Activated naive CD8-positive, alpha-beta T cell treated with anti-CD3 and anti-CD28 coated beads, Interleukin-2, amount 10 ng/mL, durations not matched to agents 7 days and 5 days (primary cell): Measurements from ENCODE around the gene ZRANB3. TPM values are rescaled to one million over a fixed set of nuclear protein-coding genes. Genes with fewer than 3 reads are reported as not detected.

Source experiments
- ATAC-seq: fragments of 150-1000 bp; cut with Tn5 transposase; one replicate; pipeline ENCODE4 v1.10.0; 2021; ENCODE audit warnings: low read depth, moderate library complexity
- POLR2A ChIA-PET: fragments of 350-600 bp; sonication (Branson Sonifier 250); formaldehyde crosslinking; loops from one replicate; lab custom pipeline; 2021; ENCODE audit warnings: antibody characterized with exemption; lab: Charles Lee
- DNase-seq: peaks from one replicate; pipeline ENCODE4 v3.0.0; 2021
- H3K27ac Mint-ChIP-seq: one replicate; pipeline ENCODE4 v1.8.0; 2022; ENCODE audit warnings: mild to moderate bottlenecking, mixed read lengths
- H3K27me3 Mint-ChIP-seq: one replicate; pipeline ENCODE4 v1.8.0; 2022; ENCODE audit warnings: mild to moderate bottlenecking, moderate library complexity, mixed read lengths
- H3K36me3 Mint-ChIP-seq: one replicate; pipeline ENCODE4 v1.8.0; 2021; ENCODE audit warnings: mild to moderate bottlenecking, mixed read lengths
- H3K4me1 Mint-ChIP-seq: one replicate; pipeline ENCODE4 v1.8.0; 2021; ENCODE audit warnings: mixed read lengths
- H3K4me3 Mint-ChIP-seq: one replicate; pipeline ENCODE4 v1.8.0; 2022; ENCODE audit warnings: mild to moderate bottlenecking, moderate library complexity, mixed read lengths
- H3K9me3 Mint-ChIP-seq: one replicate; pipeline ENCODE4 v1.8.0; 2021; ENCODE audit warnings: mixed read lengths
- total RNA-seq, 2 experiments: library from RNA; stranded (reverse); gene quantifications; one replicate each; pipeline ENCODE4 v1.2.3, GENCODE V29; 2021

The ZRANB3 gene
- total RNA-seq, 2 experiments from 2014 or later = 7.0 to 7.9 TPM

DNA sequence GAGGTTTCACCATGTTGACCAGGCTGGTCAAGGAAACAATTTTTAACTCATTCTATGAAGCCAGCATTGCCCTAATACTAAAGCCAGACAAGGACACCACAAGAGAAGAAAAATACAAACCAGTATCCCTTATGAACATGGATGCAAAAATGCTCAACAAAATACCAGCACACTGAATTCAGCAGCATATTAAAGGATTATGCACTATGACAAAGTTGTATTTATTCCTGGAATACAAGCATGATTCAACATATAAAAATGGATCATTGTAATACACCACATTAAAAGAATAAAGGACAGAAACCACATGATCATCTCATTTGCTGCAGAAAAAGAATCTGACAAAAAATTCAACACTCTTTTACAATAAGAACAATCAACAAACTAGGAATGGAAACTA lies 340.2 kb downstream of the ZRANB3 start:
- peaks cover 16% of the 10 kb centered on the region for H3K36me3 Mint-ChIP-seq
- no peak overlapping the region for H3K27ac Mint-ChIP-seq
- no peak overlapping the region for H3K4me3 Mint-ChIP-seq
- POLR2A ChIA-PET = no interaction called here
- ATAC-seq (no peak), DNase-seq (no peak)
- peaks cover 14% of the 10 kb centered on the region for H3K9me3 Mint-ChIP-seq
- H3K4me1 Mint-ChIP-seq = no peaks in the 10 kb centered on the region
- no peaks in the 10 kb centered on the region for H3K27me3 Mint-ChIP-seq

DNA sequence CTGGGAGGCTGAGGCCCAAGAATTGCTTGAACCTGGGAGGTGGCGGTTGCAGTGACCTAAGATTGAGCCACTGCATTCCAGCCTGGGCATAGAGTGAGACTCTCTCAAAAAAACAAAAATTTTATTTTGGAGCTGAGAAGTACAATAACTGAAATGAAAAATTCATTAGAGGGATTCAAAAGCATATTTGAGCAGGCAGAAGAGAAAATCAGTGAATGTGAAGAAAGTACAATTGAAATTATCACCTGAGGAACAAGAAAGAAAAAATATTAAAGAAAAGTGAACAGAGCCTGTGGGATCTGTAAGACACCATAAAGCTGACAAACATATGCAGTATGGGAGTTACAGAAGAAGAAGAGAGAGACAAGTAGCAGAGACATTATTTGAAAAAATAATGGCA lies 341.9 kb downstream of the ZRANB3 start:
- ATAC-seq = no peak
- POLR2A ChIA-PET = no interaction called here

DNA sequence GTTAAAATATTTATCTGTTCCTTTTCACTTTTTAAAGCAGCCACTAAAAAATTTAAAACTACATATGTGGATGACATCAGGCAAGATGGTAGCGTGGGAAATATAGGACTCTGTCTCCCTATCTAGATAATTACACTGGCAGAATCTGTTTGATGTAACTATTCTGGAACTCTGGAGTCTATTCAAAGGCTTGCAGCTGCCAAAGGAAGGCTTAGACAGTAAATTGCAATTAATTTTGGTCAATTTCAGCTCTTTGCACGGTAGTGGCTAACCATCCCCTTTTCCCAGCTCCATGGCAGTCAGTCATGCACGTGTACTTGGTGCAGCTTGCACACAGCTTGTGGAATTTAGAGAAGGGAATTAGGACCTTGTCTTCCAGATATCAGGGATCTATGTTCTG lies 343.7 kb downstream of the ZRANB3 start:
- no peak for DNase-seq
- no peak overlapping the region for H3K4me3 Mint-ChIP-seq
- POLR2A ChIA-PET = no interaction called here
- ATAC-seq = no peak
- H3K9me3 Mint-ChIP-seq = peaks cover 10% of the 10 kb centered on the region
- H3K27ac Mint-ChIP-seq = no peak overlapping the region
- H3K27me3 Mint-ChIP-seq = no peaks in the 10 kb centered on the region
- H3K36me3 Mint-ChIP-seq = peaks cover 11% of the 10 kb centered on the region
- no peaks in the 10 kb centered on the region for H3K4me1 Mint-ChIP-seq

More for the DNA sequence above, 341.9 kb downstream of the ZRANB3 start:
- H3K36me3 Mint-ChIP-seq = peaks cover 18% of the 10 kb centered on the region
- no peaks in the 10 kb centered on the region for H3K4me1 Mint-ChIP-seq
- H3K4me3 Mint-ChIP-seq = no peak overlapping the region
- no peak for DNase-seq
- peaks cover 14% of the 10 kb centered on the region for H3K9me3 Mint-ChIP-seq
- no peak overlapping the region for H3K27ac Mint-ChIP-seq
- no peaks in the 10 kb centered on the region for H3K27me3 Mint-ChIP-seq

DNA sequence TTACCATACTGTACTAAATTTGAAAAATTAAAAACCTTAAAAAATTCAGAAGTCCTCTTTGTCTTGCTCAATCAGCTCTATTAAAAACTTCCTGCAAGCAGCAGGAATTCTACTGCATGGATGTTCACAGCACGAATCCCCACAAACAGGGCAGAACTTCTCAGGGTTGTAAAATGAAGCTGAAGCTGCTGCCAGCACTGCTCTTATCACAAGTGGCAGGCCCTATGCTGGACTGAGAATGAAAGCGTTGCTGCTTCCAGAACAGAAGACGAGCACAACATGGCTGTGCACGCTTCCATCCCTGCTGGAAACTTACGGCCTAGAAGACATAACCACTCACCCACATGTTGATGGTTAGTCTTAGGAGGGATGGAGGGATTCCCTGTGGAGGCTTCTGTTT lies 345.0 kb downstream of the ZRANB3 start:
- Mint-ChIP-seq H3K9me3 (peaks cover 8% of the 10 kb centered on the region), H3K4me3 (no peak overlapping the region), H3K27ac (no peak overlapping the region), H3K4me1 (no peaks in the 10 kb centered on the region), H3K36me3 (peaks cover 11% of the 10 kb centered on the region), H3K27me3 (no peaks in the 10 kb centered on the region)
- ATAC-seq (no peak), DNase-seq (no peak)
- POLR2A ChIA-PET = no interaction called here

DNA sequence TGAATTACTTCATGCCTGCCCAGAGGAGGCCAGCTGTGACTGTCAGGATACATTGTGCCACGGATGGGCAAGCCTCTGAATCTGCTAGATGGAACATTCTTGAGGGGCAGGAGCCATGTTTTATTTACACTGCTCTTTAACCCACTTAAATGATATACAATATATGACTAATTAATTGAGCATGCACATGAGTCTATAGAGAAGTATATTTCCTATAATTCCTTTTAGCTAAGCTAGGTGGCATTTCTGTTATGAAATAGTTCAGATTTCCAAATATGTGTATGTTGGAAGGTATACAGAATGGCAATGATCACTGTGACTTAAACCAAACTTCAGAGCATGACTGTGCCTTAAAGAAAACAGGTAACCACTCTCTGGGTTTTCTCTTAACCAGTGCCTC lies 347.2 kb downstream of the ZRANB3 start:
- DNase-seq (no peak), ATAC-seq (no peak)
- peaks cover 3% of the 10 kb centered on the region for H3K9me3 Mint-ChIP-seq
- no peak overlapping the region for H3K27ac Mint-ChIP-seq
- H3K36me3 Mint-ChIP-seq = peaks cover 8% of the 10 kb centered on the region
- no peaks in the 10 kb centered on the region for H3K4me1 Mint-ChIP-seq
- H3K27me3 Mint-ChIP-seq = no peaks in the 10 kb centered on the region
- POLR2A ChIA-PET = no interaction called here
- no peak overlapping the region for H3K4me3 Mint-ChIP-seq

DNA sequence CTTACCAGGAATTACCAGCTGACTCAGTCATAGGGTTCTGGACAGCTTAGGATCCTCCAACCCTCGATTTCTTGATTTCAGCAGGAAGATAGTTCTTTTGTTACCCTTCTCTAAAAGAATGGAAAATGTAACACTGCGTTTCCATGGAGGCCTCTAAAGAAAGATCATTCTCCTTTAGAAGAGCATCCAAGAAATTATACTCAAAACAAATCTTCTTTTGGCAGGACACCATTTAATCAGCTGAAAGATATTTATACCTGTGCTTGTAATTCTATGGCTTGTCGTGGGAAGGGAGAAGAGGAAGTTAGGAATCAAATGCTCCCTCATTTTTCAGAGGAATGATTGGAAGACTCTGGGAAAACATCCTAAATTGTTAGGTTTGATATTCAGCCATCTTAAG lies 348.4 kb downstream of the ZRANB3 start:
- Mint-ChIP-seq H3K36me3 (peaks cover 6% of the 10 kb centered on the region), H3K4me3 (no peak overlapping the region), H3K4me1 (no peaks in the 10 kb centered on the region), H3K27me3 (no peaks in the 10 kb centered on the region), H3K27ac (no peak overlapping the region), H3K9me3 (peaks cover 2% of the 10 kb centered on the region)
- no peak for DNase-seq
- POLR2A ChIA-PET = no interaction called here
- no peak for ATAC-seq

DNA sequence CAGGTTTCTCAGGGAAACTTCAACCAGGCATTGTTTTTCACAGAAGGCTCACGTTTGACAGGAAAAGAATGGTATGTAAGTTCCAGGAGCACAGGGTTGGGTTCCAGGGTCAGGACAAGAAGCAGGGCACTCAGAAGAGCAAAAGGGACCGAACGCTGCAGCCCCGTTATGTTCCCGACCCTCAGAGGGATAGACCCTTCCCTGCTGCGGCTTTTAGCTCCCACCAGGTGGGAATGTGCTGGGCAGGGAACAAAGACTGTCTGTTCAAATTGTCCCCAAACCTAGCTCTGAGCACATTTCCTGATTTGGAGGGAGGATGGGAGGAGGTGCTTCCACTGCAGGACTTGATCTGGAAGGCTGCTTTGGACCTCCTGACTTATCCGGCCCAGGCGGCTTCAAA lies 348.8 kb downstream of the ZRANB3 start:
- Mint-ChIP-seq H3K4me3 (no peak overlapping the region), H3K27me3 (no peaks in the 10 kb centered on the region), H3K27ac (no peak overlapping the region), H3K9me3 (peaks cover 2% of the 10 kb centered on the region), H3K4me1 (no peaks in the 10 kb centered on the region), H3K36me3 (peaks cover 7% of the 10 kb centered on the region)
- POLR2A ChIA-PET = no interaction called here
- no peak for ATAC-seq
- DNase-seq = no peak

DNA sequence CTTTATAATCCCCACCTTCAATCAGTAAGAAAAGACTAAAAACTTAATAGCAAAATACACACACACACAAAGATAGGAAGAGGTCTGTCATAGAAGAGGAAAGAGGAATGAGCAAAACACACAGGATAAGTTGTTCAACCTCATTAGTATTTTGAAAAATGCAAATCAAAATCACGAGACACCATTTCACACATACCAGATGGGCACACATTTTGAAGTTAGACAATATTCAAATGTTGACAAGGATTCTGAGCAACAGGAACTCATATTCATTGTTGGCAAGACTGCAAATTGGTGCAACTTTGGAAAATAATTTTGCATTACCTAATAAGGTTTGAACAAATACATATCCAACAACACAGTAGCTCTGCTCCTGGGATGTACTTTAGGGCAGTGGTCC lies 351.3 kb downstream of the ZRANB3 start:
- Mint-ChIP-seq H3K36me3 (peaks cover 17% of the 10 kb centered on the region), H3K27ac (no peak overlapping the region), H3K9me3 (peaks cover 7% of the 10 kb centered on the region), H3K4me1 (no peaks in the 10 kb centered on the region), H3K4me3 (no peak overlapping the region), H3K27me3 (no peaks in the 10 kb centered on the region)
- no peak for DNase-seq
- ATAC-seq = no peak
- POLR2A ChIA-PET = no interaction called here

DNA sequence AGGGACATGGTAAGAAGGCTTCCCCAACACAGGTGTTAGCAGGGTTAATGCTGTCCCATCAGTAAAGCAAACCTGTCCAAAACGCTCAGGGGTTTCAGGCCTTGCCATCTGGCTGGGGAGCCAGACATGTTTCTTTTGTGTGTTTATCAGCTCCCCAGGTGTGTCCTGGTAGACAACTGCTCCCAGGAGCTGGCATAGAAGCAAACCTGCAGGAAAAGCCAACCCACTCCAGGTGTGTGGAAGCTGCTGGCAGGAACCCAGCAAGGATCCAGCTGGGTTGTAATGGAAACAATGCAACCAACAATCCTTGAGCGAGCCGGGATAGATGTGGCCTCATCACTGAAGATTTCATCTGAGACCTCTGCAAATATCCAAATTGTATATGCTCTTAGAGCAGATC lies 355.8 kb downstream of the ZRANB3 start:
- H3K36me3 Mint-ChIP-seq = peaks cover 31% of the 10 kb centered on the region

DNA sequence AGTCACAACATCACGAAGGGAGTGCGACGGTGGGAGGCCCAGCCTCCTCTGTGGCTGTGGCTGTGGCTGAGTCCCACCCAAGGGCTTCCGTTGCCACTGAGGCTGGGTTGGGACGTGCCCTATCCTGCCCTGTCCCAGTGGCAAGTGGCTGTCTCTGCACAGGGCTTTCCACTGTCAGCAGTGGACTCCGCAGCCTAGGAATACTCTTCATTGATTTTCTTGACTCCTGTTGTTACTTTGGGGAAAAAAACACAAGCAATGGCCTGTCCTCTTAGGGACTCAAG lies 356.3 kb downstream of the ZRANB3 start:
- POLR2A ChIA-PET = no interaction called here
- Mint-ChIP-seq H3K36me3 (peaks cover 31% of the 10 kb centered on the region), H3K4me3 (no peak overlapping the region), H3K4me1 (peaks cover 15% of the 10 kb centered on the region), H3K27ac (no peak overlapping the region), H3K27me3 (no peaks in the 10 kb centered on the region), H3K9me3 (peaks cover 7% of the 10 kb centered on the region)
- ATAC-seq = no peak
- no peak for DNase-seq

More for the DNA sequence above, 355.8 kb downstream of the ZRANB3 start:
- no peak for DNase-seq
- no peaks in the 10 kb centered on the region for H3K27me3 Mint-ChIP-seq
- peaks cover 7% of the 10 kb centered on the region for H3K9me3 Mint-ChIP-seq
- peaks cover 13% of the 10 kb centered on the region for H3K4me1 Mint-ChIP-seq
- ATAC-seq = no peak
- POLR2A ChIA-PET = no interaction called here
- H3K27ac Mint-ChIP-seq = no peak overlapping the region
- H3K4me3 Mint-ChIP-seq = no peak overlapping the region

DNA sequence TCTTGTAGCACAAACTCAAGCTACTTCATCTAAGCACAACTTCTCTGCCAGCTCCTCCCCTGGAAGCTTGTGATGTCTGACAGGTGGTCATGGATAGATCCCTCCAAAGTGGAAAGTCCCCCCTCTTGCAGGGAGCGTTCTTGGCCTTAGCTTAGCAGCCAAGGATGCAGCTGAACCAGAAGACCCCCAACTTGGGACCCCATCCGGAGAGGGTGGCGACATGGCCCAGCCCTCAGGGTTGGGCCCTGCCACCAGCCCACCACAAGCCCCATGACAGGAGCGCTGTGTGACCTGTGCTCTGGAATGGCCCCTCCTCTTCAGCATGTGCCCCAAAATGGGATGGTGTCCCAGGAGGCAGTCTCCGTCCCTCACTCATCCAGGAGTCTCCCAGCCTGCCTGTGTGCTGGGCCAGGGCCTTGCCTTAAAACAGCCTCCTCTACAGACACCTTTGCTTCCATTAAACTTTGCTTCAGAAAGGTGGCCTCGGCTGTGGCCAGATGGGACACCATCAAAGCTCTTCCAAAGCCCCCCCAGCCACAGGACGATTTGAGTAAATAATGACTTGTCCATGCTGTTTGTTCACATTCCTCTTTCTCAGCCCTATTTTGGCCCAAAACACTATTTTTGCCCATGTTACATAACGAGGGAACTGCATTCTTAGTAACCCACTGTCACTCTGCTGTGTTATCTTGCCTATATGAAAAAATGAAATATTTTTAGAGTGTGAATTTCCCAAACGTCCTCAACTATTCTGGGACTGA lies 356.8 kb downstream of the ZRANB3 start:
- H3K9me3 Mint-ChIP-seq = peaks cover 7% of the 10 kb centered on the region
- ATAC-seq (no peak), DNase-seq (no peak)
- no peak overlapping the region for H3K27ac Mint-ChIP-seq
- no peaks in the 10 kb centered on the region for H3K27me3 Mint-ChIP-seq
- POLR2A ChIA-PET = interaction anchor here (1.5 kb wide), 1 partner anchor 122 kb away, joined by 3 read pairs; the partner anchor contains the start of gene RAB3GAP1
- H3K36me3 Mint-ChIP-seq = peaks cover 32% of the 10 kb centered on the region
- no peak overlapping the region for H3K4me3 Mint-ChIP-seq
- H3K4me1 Mint-ChIP-seq = peaks cover 17% of the 10 kb centered on the region

DNA sequence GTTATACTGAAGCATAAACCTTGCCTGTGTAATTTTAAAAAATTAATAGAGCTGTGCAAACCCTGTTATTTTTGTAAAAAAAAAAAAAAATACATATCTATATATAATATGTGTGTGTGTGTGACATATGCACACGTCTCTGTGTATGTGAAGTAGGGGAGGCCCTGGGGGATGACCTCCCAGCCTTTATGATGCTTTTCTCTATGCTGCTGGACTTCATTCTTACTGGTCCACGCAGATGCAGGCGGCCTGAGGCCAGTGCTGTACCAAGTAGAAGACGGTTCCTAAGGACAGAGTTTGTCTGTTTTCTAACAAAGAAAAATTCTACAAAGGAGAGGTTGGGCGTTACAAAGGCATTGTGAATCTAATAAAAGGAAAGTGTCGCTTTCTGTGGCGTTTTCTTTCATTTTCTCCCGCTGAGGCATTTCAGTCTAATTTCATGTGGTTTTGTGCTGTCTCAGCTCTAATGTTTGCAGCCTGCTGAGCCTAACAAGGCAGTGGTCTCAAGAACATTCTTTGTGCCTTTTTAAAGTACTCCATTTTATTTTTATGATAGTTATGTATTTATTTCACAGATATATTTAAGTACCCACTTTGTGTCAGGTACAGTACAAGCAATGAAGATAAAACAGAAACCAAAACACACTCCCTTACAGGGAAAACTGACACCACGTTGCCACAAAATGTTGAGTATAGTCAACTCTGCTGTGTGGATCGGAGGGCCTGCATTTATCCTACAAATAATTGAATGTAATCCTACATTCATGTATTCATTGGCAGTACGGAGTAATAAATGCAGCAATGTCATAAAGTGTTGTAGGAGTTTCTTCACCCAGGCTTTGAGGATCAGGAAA lies 360.9 kb downstream of the ZRANB3 start:
- H3K4me1 Mint-ChIP-seq = peaks cover 23% of the 10 kb centered on the region
- peaks cover 29% of the 10 kb centered on the region for H3K36me3 Mint-ChIP-seq
- H3K9me3 Mint-ChIP-seq = no peaks in the 10 kb centered on the region
- H3K27ac Mint-ChIP-seq = peak overlapping the region; percentile 95
- POLR2A ChIA-PET = no interaction called here
- ATAC-seq = peak; percentile 63
- DNase-seq = no peak
- H3K4me3 Mint-ChIP-seq = peak overlapping the region; percentile 86
- no peaks in the 10 kb centered on the region for H3K27me3 Mint-ChIP-seq

DNA sequence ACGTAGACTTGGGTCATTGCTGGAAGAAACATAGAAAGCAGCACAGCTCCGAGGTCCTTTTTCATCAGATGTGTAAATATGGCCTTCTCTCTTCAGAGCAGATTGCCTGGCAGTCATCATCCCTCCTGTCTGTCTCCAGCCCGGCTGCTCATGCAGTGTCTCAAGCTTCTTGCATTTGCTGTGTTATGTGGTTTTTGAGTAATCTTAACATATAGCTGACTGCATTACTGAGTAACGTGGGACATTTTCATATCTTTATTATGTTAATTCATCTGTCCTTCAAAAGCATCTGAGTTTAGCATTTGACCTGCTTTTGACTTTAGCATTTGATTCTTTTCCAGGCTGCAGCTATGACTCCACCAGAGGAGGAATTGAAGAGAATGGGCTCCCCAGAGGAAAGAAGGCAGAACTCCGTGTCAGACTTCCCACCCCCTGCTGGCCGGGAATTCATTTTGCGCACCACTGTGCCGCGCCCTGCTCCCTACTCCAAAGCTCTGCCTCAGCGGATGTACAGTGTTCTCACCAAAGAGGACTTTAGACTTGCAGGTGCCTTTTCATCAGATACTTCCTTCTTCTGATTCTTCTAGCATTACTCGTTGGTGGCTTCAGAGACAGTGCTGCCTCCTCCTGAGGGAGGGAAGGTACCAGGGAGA lies 362.7 kb downstream of the ZRANB3 start:
- Mint-ChIP-seq H3K27ac (peak overlapping the region; percentile 22), H3K9me3 (no peaks in the 10 kb centered on the region), H3K4me1 (peaks cover 21% of the 10 kb centered on the region), H3K27me3 (no peaks in the 10 kb centered on the region), H3K36me3 (peaks cover 29% of the 10 kb centered on the region), H3K4me3 (no peak overlapping the region)
- DNase-seq (no peak), ATAC-seq (no peak)
- POLR2A ChIA-PET = interaction anchor here (1.6 kb wide), 1 partner anchor 573 kb away, joined by 4 read pairs; no protein-coding TSS in a partner anchor
